ENCODE data around the gene THUMPD3. TPM values are rescaled to one million over a fixed set of nuclear protein-coding genes. Genes with fewer than 3 reads are reported as not detected.

Gene THUMPD3
- total and polyA plus RNA-seq, 2 of the 13 experiments (the other 11 are each of a cell fraction or from before 2014, with no cell fraction given) = 31.2 to 44.1 TPM

- Histone ChIP-seq H3K4me1 (ENCODE audit: insufficient read depth, low read length) (peaks cover 60% of the 10 kb centered on the region), H3K9me3 (ENCODE audit: low read length) (no peaks in the 10 kb centered on the region), H3K79me2 (ENCODE audit: insufficient read depth, low read length) (peaks cover 87% of the 10 kb centered on the region), H4K20me1 (ENCODE audit: insufficient read depth, low read length) (peaks cover 73% of the 10 kb centered on the region), H3K4me3 (replicated peaks in 1 of 3; ENCODE audit: insufficient read depth in 1 of 3, low read depth in 2 of 3, low read length in 3 of 3) (peak within 1 kb of the TSS; percentile 95 to 100 (median 96)), H3K27me3 (ENCODE audit: control insufficient read depth in 1 of 2, insufficient read depth in 2 of 2, low read length in 2 of 2) (no peaks in the 10 kb centered on the region; a peak in 1 of 5 replicates), H3K36me3 (replicated peaks in 1 of 2; ENCODE audit: control insufficient read depth in 1 of 2, insufficient read depth in 2 of 2, low read length in 2 of 2) (peaks cover 2 to 30% of the 10 kb centered on the region in 2 experiments; a peak in 4 of 5 replicates), H3K9ac (ENCODE audit: insufficient read depth, low read depth, low read length) (peak within 1 kb of the TSS; percentile 100), H3K27ac (ENCODE audit: extremely low read length, insufficient read depth, low read length) (peak within 1 kb of the TSS; percentile 99), H3K4me2 (ENCODE audit: low read depth, low read length) (peak within 1 kb of the TSS; percentile 98), H2AFZ (ENCODE audit: low read length) (no peak within 1 kb of the TSS)
- ChIA-PET POLR2A (interaction anchor here (0.8 to 5.8 kb wide), 13 partner anchors 8 to 432 kb away, joined by 4 to 112 read pairs (median 8); partner anchors contain the start of gene THUMPD3), CTCF (ENCODE audit: low intra/inter-chr PET ratio, low total read pairs) (no interaction called here)
- FAIRE-seq = no peak
- in situ Hi-C loops (cut with HindIII; ENCODE audit: extremely low pct_ligation_motif_present, low pct_unique_long_range_greater_than_20kb) (no loop called here), intact Hi-C loops (cut with micrococcal nuclease; ENCODE audit: unreplicated experiment) (loop anchor here (1.0 kb wide), 2 partner anchors 25 to 34 kb away; partner anchors contain the start of gene THUMPD3)
- no TSS peak for BruUV-seq (replicated peaks)
- DNase-seq (ENCODE audit: low spot score) = peak; percentile 89
- WGBS (ENCODE audit: low lambda C conversion rate) = under 1% methylated on average over 15 of the region's 63 CpGs
- ATAC-seq = peak; percentile 77
- TF ChIP-seq DRAP1 (CRISPR knock-in tag; IDR thresholded peaks at IDR 0.05) (peak; percentile 92), PBX3 (CRISPR knock-in tag; IDR thresholded peaks at IDR 0.05; ENCODE audit: borderline replicate concordance) (no peak), ZBTB40 (IDR thresholded peaks at IDR 0.05) (no peak), ZBTB40 (CRISPR knock-in tag; IDR thresholded peaks at IDR 0.05) (no peak), TFDP2 (CRISPR knock-in tag; IDR thresholded peaks at IDR 0.05) (no peak), RELA (CRISPR knock-in tag; IDR thresholded peaks at IDR 0.05) (no peak), GATAD1 (CRISPR knock-in tag; IDR thresholded peaks at IDR 0.05) (no peak), MYNN (CRISPR knock-in tag; IDR thresholded peaks at IDR 0.05; ENCODE audit: low read depth) (no peak), NFATC3 (CRISPR knock-in tag; IDR thresholded peaks at IDR 0.05) (no peak), NCOA1 (CRISPR knock-in tag; IDR thresholded peaks at IDR 0.05) (no peak), SOX5 (CRISPR knock-in tag; IDR thresholded peaks at IDR 0.05; ENCODE audit: borderline replicate concordance) (0 out of 2 replicates have a peak, but pooled peaks have one; percentile 15), ZNF382 (CRISPR knock-in tag; IDR thresholded peaks at IDR 0.05; ENCODE audit: borderline replicate concordance) (no peak), CC2D1A (CRISPR knock-in tag; IDR thresholded peaks at IDR 0.05) (no peak)
Measured at GRCh38 chr3:9397332-9397905, 34.6 kb downstream of the THUMPD3 start, which contains the start of gene SETD5. TSS of gene SETD5 (plus strand) at chr3:9397615. CDS start at chr3:9428939, 31,324 bp downstream.

Data from HepG2 (cell line).